Activated naive CD4-positive, alpha-beta T cell treated with anti-CD3 and anti-CD28 coated beads, Interleukin-2, amount 50 U/mL, for 16 hours (primary cell): Measurements from ENCODE around the gene GALNT2.

Experiments used
- DNase-seq: peaks from one replicate; pipeline ENCODE4 v3.0.0-alpha.2; 2020

Gene GALNT2

GRCh38 chr1:230171356-230172015 lies 104.4 kb downstream of the GALNT2 start:
- no peak for DNase-seq

GRCh38 chr1:230172016-230172537 lies 105.0 kb downstream of the GALNT2 start:
- DNase-seq: no peak

GRCh38 chr1:230173187-230173975 lies 106.3 kb downstream of the GALNT2 start:
- no peak for DNase-seq

GRCh38 chr1:230174041-230174440 lies 107.0 kb downstream of the GALNT2 start:
- DNase-seq: no peak

- DNase-seq: no peak
Observed at GRCh38 chr1:230174471-230175162, 107.6 kb downstream of the GALNT2 start.

GRCh38 chr1:230175163-230175747 lies 108.2 kb downstream of the GALNT2 start:
- no peak for DNase-seq

- DNase-seq: no peak
Observed at GRCh38 chr1:230175839-230176238, 108.8 kb downstream of the GALNT2 start.

- no peak for DNase-seq
Observed at GRCh38 chr1:230176326-230176725, 109.3 kb downstream of the GALNT2 start.

GRCh38 chr1:230176871-230177411 lies 109.9 kb downstream of the GALNT2 start:
- DNase-seq: no peak

- DNase-seq: no peak
Observed at GRCh38 chr1:230179249-230179648, 112.2 kb downstream of the GALNT2 start.

- no peak for DNase-seq
Observed at GRCh38 chr1:230185076-230186001, 118.3 kb downstream of the GALNT2 start.

- DNase-seq: no peak
Observed at GRCh38 chr1:230186003-230186863, 119.2 kb downstream of the GALNT2 start.

- no peak for DNase-seq
Observed at GRCh38 chr1:230186874-230187273, 119.8 kb downstream of the GALNT2 start.

- DNase-seq: no peak
Observed at GRCh38 chr1:230187290-230187689, 120.3 kb downstream of the GALNT2 start.

GRCh38 chr1:230188826-230189225 lies 121.8 kb downstream of the GALNT2 start:
- DNase-seq: no peak

- DNase-seq: no peak
Observed at GRCh38 chr1:230189341-230189740, 122.3 kb downstream of the GALNT2 start.

- no peak for DNase-seq
Observed at GRCh38 chr1:230189824-230190223, 122.8 kb downstream of the GALNT2 start.

GRCh38 chr1:230191079-230191804 lies 124.2 kb downstream of the GALNT2 start:
- DNase-seq: no peak

GRCh38 chr1:230191855-230192254 lies 124.8 kb downstream of the GALNT2 start:
- DNase-seq: no peak

- no peak for DNase-seq
Observed at GRCh38 chr1:230194525-230194924, 127.5 kb downstream of the GALNT2 start.
